VCaP (cell line): ENCODE results near the gene DPH3.

Experiments
- H3K27ac ChIP-seq: fragments of 450-650 bp; 2 replicates; pipeline ENCODE4 v1.5.1; 2017
- CTCF ChIP-seq: fragments of 450-650 bp; conservative IDR thresholded peaks from 2 replicates; pipeline ENCODE4 v1.5.1; 2017; ENCODE audit warnings: mild to moderate bottlenecking, moderate library complexity

Gene DPH3

GRCh38 chr3:16299746-16300145, 35.0 kb upstream of the DPH3 start:
- H3K27ac ChIP-seq: no peak overlapping the region
- TF ChIP-seq CTCF: no peak

GRCh38 chr3:16298891-16299290, 34.1 kb upstream of the DPH3 start:
- no peak for TF ChIP-seq CTCF
- no peak overlapping the region for H3K27ac ChIP-seq

- no peak for TF ChIP-seq CTCF
- no peak overlapping the region for H3K27ac ChIP-seq
Measured at GRCh38 chr3:16297997-16298885, 33.5 kb upstream of the DPH3 start.

GRCh38 chr3:16295298-16295890, 30.7 kb upstream of the DPH3 start:
- TF ChIP-seq CTCF: no peak
- no peak overlapping the region for H3K27ac ChIP-seq

- H3K27ac ChIP-seq: no peak overlapping the region
- no peak for TF ChIP-seq CTCF
Measured at GRCh38 chr3:16294844-16295243, 30.1 kb upstream of the DPH3 start.

- TF ChIP-seq CTCF: no peak
- no peak overlapping the region for H3K27ac ChIP-seq
Measured at GRCh38 chr3:16290827-16291196, 26.1 kb upstream of the DPH3 start.

- peak; percentile 90 for TF ChIP-seq CTCF
- H3K27ac ChIP-seq: no peak overlapping the region; the same call in 1 of the 2 replicates
Measured at GRCh38 chr3:16290007-16290826, 25.5 kb upstream of the DPH3 start.
